SK-N-SH (cell line): ENCODE measurements around the gene GSTCD. TPM values are rescaled to one million over a fixed set of nuclear protein-coding genes. Genes with fewer than 3 reads are reported as not detected.

Source experiments
- CTCF ChIA-PET: fragments of 300-600, 350-600 bp; formaldehyde crosslinking; extraction: SDS; loops from one replicate; lab custom pipeline; 2021; lab: Yijun Ruan, JAX
- POLR2A ChIA-PET: fragments of 350-600 bp; sonication (Branson Sonifier 250); formaldehyde crosslinking; extraction: SDS; loops from one replicate; lab custom pipeline; 2020; ENCODE audit warnings: antibody characterized with exemption, inconsistent platforms; lab: Yijun Ruan, JAX
- DNase-seq: peaks from one replicate; pipeline ENCODE4 v3.0.0; 2012
- H2AFZ ChIP-seq: fragments of 200-600 bp; sonication (generic); 2 replicates; pipeline ENCODE4 v1.8.1; 2016; ENCODE audit warnings: antibody characterized with exemption, mild to moderate bottlenecking, low read depth
- H3F3A ChIP-seq: fragments of 200-600 bp; sonication (generic); replicated peaks from 2 replicates; pipeline ENCODE3; 2016; ENCODE audit warnings: antibody characterized with exemption, mild to moderate bottlenecking; ENCODE audit not compliant: insufficient read depth
- H3K27ac ChIP-seq, 2 experiments: fragments of 200-500 bp in 1 of 2; fragments of 200-600 bp in 1 of 2; sonication (Bioruptor generic) in 1 of 2; sonication (generic), shearing (Covaris generic) in 1 of 2; 2 replicates each; pipeline versions ENCODE4 v1.5.1 to v1.6.1; 2014 to 2016; ENCODE audit warnings: low read depth in 2 of 2, inconsistent platforms in 1 of 2, low read length in 1 of 2, mild to moderate bottlenecking in 1 of 2, mixed read lengths in 1 of 2
- H3K27me3 ChIP-seq: fragments of 200-600 bp; sonication (generic), shearing (Covaris generic); 2 replicates; pipeline ENCODE4 v1.6.1; 2016; ENCODE audit warnings: mixed run types; ENCODE audit not compliant: insufficient read depth
- H3K36me3 ChIP-seq, 2 experiments: fragments of 200-500 bp in 1 of 2; fragments of 200-600 bp in 1 of 2; sonication (Bioruptor generic) in 1 of 2; sonication (generic) in 1 of 2; replicated peaks in 1 of 2; 2 replicates each; pipeline versions ENCODE3 to v1.5.1; 2014 to 2016; ENCODE audit warnings: low read length in 1 of 2, mild to moderate bottlenecking in 1 of 2; ENCODE audit not compliant: insufficient read depth in 2 of 2, control insufficient read depth in 1 of 2
- H3K4me1 ChIP-seq, 2 experiments: fragments of 200-500 bp in 1 of 2; fragments of 200-600 bp in 1 of 2; sonication (Bioruptor generic) in 1 of 2; sonication (generic), shearing (Covaris generic) in 1 of 2; 2 replicates each; pipeline versions ENCODE4 v1.5.1 to v1.6.1; 2014 to 2016; ENCODE audit warnings: low read depth in 1 of 2, low read length in 1 of 2, mixed run types in 1 of 2; ENCODE audit not compliant: insufficient read depth in 2 of 2, control insufficient read depth in 1 of 2
- H3K4me2 ChIP-seq: fragments of 200-600 bp; sonication (generic), shearing (Covaris generic); 2 replicates; pipeline ENCODE4 v1.6.1; 2017; ENCODE audit warnings: mixed run types
- H3K4me3 ChIP-seq, 2 experiments: fragments of 200-500 bp in 1 of 2; fragments of 200-600 bp in 1 of 2; sonication (Bioruptor generic) in 1 of 2; sonication (generic), shearing (Covaris generic) in 1 of 2; 2 replicates each; pipeline versions ENCODE4 v1.5.1 to v1.8.1; 2014 to 2016; ENCODE audit warnings: low read depth in 2 of 2, inconsistent platforms in 1 of 2, low read length in 1 of 2, mild to moderate bottlenecking in 1 of 2, mixed read lengths in 1 of 2, moderate library complexity in 1 of 2
- H3K79me2 ChIP-seq: fragments of 200-600 bp; sonication (generic); 2 replicates; pipeline ENCODE4 v1.8.1; 2017; ENCODE audit warnings: mild to moderate bottlenecking; ENCODE audit not compliant: insufficient read depth
- H3K9ac ChIP-seq: fragments of 200-600 bp; sonication (generic); 2 replicates; pipeline ENCODE4 v1.6.1; 2017; ENCODE audit warnings: mixed run types
- H3K9me2 ChIP-seq: fragments of 200-600 bp; sonication (generic); 2 replicates; pipeline ENCODE4 v1.6.1; 2017; ENCODE audit warnings: mixed run types
- H3K9me3 ChIP-seq: fragments of 200-600 bp; sonication (generic); 2 replicates; pipeline ENCODE4 v1.6.1; 2017; ENCODE audit warnings: mixed run types, mild to moderate bottlenecking, moderate library complexity
- H4K20me1 ChIP-seq: fragments of 200-600 bp; sonication (generic); 2 replicates; pipeline ENCODE4 v1.6.1; 2017; ENCODE audit warnings: mild to moderate bottlenecking, mixed run types; ENCODE audit not compliant: insufficient read depth
- ELF1 ChIP-seq: IDR thresholded peaks from 2 replicates; pipeline ENCODE4 v1.4.0; 2012
- EP300 ChIP-seq, 2 experiments: IDR thresholded peaks; 2 replicates each; pipeline versions ENCODE4 v1.4.0 to v1.6.1; 2012; ENCODE audit warnings: borderline replicate concordance in 1 of 2, low read depth in 1 of 2, low read length in 1 of 2
- FOXM1 ChIP-seq: IDR thresholded peaks from 2 replicates; pipeline ENCODE4 v1.4.0; 2012; ENCODE audit warnings: low read depth, mild to moderate bottlenecking
- GATA2 ChIP-seq: sonication (generic); formaldehyde crosslinking; IDR thresholded peaks from 2 replicates; pipeline ENCODE4 v1.5.0; 2020; ENCODE audit warnings: mild to moderate bottlenecking, missing genetic modification reagents
- IRF3 ChIP-seq: fragments of 150-350 bp; IDR thresholded peaks from 2 replicates; pipeline ENCODE4 v1.6.1; 2016; ENCODE audit warnings: mild to moderate bottlenecking, low read depth, low read length
- MAX ChIP-seq: IDR thresholded peaks from 2 replicates; pipeline ENCODE4 v1.4.0; 2012; ENCODE audit warnings: low read depth
- MEF2A ChIP-seq: IDR thresholded peaks from 2 replicates; pipeline ENCODE4 v1.4.0; 2012; ENCODE audit warnings: low read depth, borderline replicate concordance
- PBX3 ChIP-seq: IDR thresholded peaks from 2 replicates; pipeline ENCODE4; 2012
- POLR2AphosphoS5 ChIP-seq: IDR thresholded peaks from 2 replicates; pipeline ENCODE4 v1.6.1; 2012; ENCODE audit warnings: low read depth, low read length
- RAD21 ChIP-seq: IDR thresholded peaks from 2 replicates; pipeline ENCODE4 v1.6.1; 2012; ENCODE audit warnings: mild to moderate bottlenecking, low read length
- RCOR1 ChIP-seq: fragments of 150-350 bp; IDR thresholded peaks from 2 replicates; pipeline ENCODE4 v1.6.1; 2017; ENCODE audit warnings: antibody characterized with exemption, low read length
- RFX5 ChIP-seq: IDR thresholded peaks from 2 replicates; pipeline ENCODE4 v1.6.1; 2012; ENCODE audit warnings: mild to moderate bottlenecking, improper control_type of control experiment, low read length
- SIN3A ChIP-seq: IDR thresholded peaks from 2 replicates; pipeline ENCODE4 v1.6.1; 2012; ENCODE audit warnings: low read depth, mild to moderate bottlenecking, low read length, moderate library complexity, borderline replicate concordance
- TAF1 ChIP-seq: IDR thresholded peaks from 2 replicates; pipeline ENCODE4 v1.6.1; 2012; ENCODE audit warnings: low read depth, mild to moderate bottlenecking, low read length, moderate library complexity, borderline replicate concordance
- TEAD4 ChIP-seq: IDR thresholded peaks from 2 replicates; pipeline ENCODE4 v1.4.0; 2012; ENCODE audit warnings: mild to moderate bottlenecking, borderline replicate concordance; ENCODE audit not compliant: insufficient read depth
- USF1 ChIP-seq: IDR thresholded peaks from 2 replicates; pipeline ENCODE4 v1.4.0; 2012; ENCODE audit warnings: low read depth, borderline replicate concordance
- WGBS: methylation state at CpG from one replicate; pipeline ENCODE4 v1.1.6; 2017; ENCODE audit warnings: low lambda C conversion rate; 5-methylcytosine and 5-hydroxymethylcytosine counted together
- polyA plus RNA-seq, 3 experiments: library from polyadenylated mRNA; depleted of rRNA; stranded (reverse); fragments of >200 nt; gene quantifications; 2 replicates each; pipeline ENCODE4 v1.2.3, GENCODE V29; 2012

The GSTCD gene
- polyA plus RNA-seq, 1 of the 3 experiments (the other 2 are of a cell fraction), result 4.8 TPM

- no peak overlapping the region for H3K4me2 ChIP-seq
- no peaks in the 10 kb centered on the region for H3K9me3 ChIP-seq
- H3K4me1 ChIP-seq, result no peaks in the 10 kb centered on the region; a peak in 1 of 4 replicates
- CTCF ChIA-PET, result interaction anchor here (0.6 kb wide), 1 partner anchor 60 kb away, joined by 3 read pairs; no protein-coding TSS in a partner anchor
- DNase-seq, result no peak
- 100% methylated on average over 1 of the region's 1 CpG for WGBS
- H3F3A ChIP-seq, result no peaks in the 10 kb centered on the region
- no peak overlapping the region for H3K27ac ChIP-seq
- no peaks in the 10 kb centered on the region for H4K20me1 ChIP-seq
- H3K9me2 ChIP-seq, result no peaks in the 10 kb centered on the region
- TF ChIP-seq MAX (no peak), RAD21 (no peak), TAF1 (no peak), RFX5 (no peak), FOXM1 (no peak), SIN3A (no peak), EP300 (IDR thresholded peaks at IDR 0.05; ENCODE audit: borderline replicate concordance in 1 of 2, low read depth in 1 of 2, low read length in 1 of 2) (no peak), GATA2 (CRISPR knock-in tag) (no peak), RCOR1 (no peak), USF1 (no peak), ELF1 (no peak), IRF3 (no peak), POLR2AphosphoS5 (no peak), PBX3 (no peak), MEF2A (no peak), TEAD4 (no peak)
- TF ChIP-seq, all 33 proteins: peak for 0
- no peak overlapping the region for H3K9ac ChIP-seq
- H2AFZ ChIP-seq, result no peak overlapping the region
- no peak overlapping the region for H3K4me3 ChIP-seq
- no peaks in the 10 kb centered on the region for H3K27me3 ChIP-seq
- no peaks in the 10 kb centered on the region for H3K36me3 ChIP-seq
- POLR2A ChIA-PET, result no interaction called here
- no peaks in the 10 kb centered on the region for H3K79me2 ChIP-seq
These were observed 50.4 kb downstream of the GSTCD start for GRCh38 chr4:105758958-105759357.
